ENCODE data around the gene GLDC.
"Not testable (repeated sequence)": the region's sequence is repeated elsewhere in the genome, so short reads cannot be mapped to it uniquely, and the experiment has no call there.

The GLDC gene

GRCh38 chr9:6565312-6565711 is 80.2 kb downstream of the GLDC start:
- DNase-seq (ENCODE audit: low spot score) = no peak

- no peak for DNase-seq (ENCODE audit: low spot score)
Measured at GRCh38 chr9:6564868-6565267, 80.7 kb downstream of the GLDC start.

DNA sequence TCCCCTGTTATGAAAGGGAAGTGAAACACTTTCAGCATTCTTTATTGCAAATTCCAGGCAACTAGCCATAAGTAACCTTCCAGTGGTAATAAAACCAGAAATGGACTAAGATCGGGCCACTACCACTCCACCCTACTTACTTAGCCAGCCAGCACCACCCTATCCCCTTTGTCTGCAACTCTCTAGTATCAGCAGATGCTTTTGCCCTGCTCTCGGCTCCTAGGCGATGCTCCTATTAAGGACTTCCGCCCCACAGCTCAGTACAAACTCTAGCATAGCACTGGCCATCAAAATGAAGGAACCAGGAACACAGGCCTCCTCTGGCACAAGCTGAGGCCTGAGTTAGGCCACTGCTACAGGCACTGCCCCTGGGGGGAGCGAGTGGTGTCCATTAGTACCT is 81.2 kb downstream of the GLDC start:
- DNase-seq (ENCODE audit: low spot score) = no peak

GRCh38 chr9:6562871-6563430 is 82.6 kb downstream of the GLDC start:
- DNase-seq (ENCODE audit: low spot score) = no peak

DNA sequence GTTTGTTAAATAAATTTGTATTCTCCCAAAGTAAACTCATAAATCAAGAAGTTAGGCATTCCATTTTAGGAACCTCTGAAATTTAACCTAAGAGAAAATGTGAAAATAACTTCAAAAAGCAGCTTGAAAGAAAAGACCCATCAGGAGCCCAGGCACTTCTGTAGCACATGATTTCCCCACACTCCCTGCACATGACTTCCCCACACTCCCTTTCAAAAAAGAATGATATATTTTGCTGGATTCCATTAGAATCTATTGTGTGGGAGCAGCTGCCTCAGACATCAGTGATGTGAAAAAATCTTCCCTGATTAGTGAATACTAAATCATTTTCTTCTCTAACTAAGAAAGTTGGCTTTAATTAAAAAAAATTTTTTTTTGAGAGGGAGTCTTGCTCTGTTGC is 83.3 kb downstream of the GLDC start:
- DNase-seq (ENCODE audit: low spot score) = no peak

DNA sequence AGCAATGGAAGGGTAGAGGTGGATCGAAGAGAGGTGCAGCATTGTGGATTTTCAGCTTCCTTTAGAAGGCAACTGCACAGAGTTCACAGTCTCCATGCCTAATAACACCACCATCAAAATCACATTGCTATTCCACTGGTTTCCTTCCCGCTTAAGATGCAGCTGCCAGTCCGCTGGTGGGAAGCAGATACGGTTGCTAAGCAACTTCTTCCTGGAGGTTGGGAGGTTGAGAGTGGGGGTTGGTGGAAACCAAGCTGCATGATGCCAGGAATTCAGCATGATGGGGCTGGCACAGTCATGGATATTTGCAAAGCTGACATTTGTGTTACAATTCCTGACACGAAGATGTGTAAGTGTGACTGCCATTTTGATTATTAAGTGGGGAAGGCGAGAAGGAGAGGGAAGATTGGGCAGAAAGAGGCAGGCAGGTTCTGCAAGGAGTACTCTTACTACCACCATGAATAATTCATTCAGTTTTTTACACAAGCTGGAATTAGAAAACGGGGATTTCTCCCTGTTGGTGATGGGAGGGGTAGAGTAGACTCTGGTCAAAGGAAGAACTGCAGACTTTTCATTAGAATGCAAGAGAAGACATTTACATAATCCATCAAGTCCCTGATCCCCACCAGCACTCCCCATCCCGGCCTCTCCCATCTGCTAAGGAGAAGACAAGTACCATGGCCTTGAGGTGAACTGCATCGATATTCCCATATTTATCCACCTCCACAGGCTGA is 87.5 kb downstream of the GLDC start:
- no peak for DNase-seq (ENCODE audit: low spot score)

DNA sequence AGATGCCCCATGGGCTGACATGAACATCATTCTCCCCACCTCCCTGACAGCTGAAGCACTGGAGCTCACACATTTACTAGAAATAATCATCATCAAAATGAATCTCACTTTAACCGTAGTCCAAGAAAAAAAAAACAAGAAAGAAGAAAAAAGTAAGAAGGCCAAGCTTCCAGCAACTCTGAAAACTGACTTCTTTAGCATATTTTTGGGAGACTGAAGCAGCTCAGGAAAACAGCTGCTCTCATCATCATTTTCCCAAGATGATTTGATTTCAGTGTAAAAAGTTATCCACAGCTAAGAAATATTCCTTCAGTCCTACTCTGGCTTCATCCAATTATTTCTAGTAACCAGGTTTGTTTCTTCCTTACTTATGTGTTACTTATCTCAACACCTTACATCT is 91.7 kb downstream of the GLDC start:
- DNase-seq (ENCODE audit: low spot score) = no peak

DNA sequence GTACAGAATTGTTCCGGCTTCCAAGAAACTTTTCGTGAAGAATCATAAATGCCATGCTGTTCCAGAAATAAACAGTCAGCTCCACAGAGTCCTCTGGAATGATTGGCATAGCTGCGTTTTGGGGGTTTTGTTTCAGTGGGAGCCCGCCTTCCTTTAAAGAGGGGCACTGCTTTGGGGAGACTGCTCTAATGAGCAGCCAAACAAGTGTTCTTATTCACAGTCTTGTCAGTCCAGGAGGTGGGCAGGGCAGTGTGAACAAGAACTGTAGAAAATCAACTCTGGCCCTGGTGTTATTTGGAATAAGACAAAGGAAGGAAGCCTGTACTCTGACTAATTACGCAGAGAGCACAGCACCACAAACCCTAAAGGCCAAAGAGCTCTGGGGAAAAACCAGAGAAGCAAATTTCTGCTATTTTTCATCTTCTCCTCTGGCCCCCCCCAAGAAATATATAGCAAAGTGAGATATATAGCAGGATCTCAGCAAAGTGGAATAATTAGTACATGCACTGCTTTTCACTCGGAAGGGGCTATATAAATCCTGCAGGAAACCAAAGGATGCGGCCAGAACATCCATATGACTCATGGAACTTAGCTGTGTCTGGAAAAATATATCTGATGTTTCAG is 92.9 kb downstream of the GLDC start:
- no peak for DNase-seq (ENCODE audit: low spot score)

- DNase-seq (ENCODE audit: low spot score) = no peak
Measured at GRCh38 chr9:6552033-6552432, 93.5 kb downstream of the GLDC start.

GRCh38 chr9:6551136-6551535 is 94.4 kb downstream of the GLDC start:
- DNase-seq (ENCODE audit: low spot score) = no peak

- DNase-seq (ENCODE audit: low spot score) = no peak
Measured at GRCh38 chr9:6549106-6549800, 96.3 kb downstream of the GLDC start.

- DNase-seq (ENCODE audit: low spot score) = no peak
Measured at GRCh38 chr9:6545017-6545691, 100.4 kb downstream of the GLDC start.

- DNase-seq (ENCODE audit: low spot score) = no peak
Measured at GRCh38 chr9:6543204-6543603, 102.3 kb downstream of the GLDC start.

- DNase-seq (ENCODE audit: low spot score) = not testable (repeated sequence)
Measured at GRCh38 chr9:6542617-6543016, 102.9 kb downstream of the GLDC start.

GRCh38 chr9:6538666-6539071 is 106.9 kb downstream of the GLDC start:
- no peak for DNase-seq (ENCODE audit: low spot score)

DNA sequence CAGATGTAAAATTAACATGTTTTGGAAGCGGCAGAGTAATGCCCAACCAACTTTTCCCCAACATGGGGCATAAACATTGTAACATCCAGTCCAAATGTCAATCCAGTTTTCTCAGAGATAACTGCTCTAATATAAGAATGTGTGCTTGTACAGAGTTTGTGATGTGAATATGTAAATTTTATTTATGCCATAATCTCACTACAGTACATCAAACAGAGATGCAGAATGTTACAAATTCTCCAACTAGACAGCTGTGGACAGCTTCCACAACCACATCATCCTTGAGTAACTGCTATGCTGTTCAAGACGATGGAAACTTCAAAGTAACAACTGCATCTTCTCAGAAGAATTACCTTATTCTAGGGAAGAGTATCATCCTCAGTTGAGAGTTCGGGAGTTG is 109.9 kb downstream of the GLDC start:
- DNase-seq (ENCODE audit: low spot score) = no peak

DNA sequence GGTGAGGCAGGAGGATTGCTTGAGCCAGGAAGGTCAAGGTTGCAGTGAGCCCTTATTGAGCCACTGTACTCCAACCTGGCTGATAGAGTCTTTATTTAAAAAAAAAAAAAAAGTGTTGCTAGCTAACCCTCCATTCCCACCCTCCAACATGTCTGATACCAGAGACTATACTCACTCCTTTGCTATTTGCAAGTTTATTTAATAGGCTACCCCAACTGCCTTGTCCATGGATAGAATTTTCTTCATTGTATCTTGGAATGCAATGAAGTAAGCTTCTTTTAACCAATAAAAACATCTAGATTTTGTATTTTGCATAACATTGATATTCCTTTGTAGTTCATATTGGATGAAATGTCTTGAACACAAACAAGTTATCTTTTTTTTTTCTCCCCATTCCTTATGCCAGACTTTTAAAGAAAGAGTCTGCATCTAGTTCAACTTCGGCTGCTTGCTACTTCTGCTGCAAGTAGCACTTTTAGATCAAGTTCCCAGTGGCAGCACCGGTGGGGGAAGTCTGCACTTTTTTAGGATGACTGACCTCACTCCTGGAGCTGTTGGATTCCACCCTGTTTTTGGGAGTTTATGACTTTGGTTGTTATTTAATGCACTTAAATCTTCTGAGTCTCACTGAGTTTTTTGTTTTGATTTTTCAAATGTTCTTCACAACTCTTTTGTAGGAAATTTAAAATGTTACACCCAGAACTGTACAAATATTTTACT is 120.0 kb downstream of the GLDC start:
- no peak for DNase-seq (ENCODE audit: low spot score)

- no peak for DNase-seq (ENCODE audit: low spot score)
Measured at GRCh38 chr9:6522263-6522662, 123.3 kb downstream of the GLDC start.

- DNase-seq (ENCODE audit: low spot score) = no peak
Measured at GRCh38 chr9:6512085-6512657, 133.4 kb downstream of the GLDC start.

- DNase-seq (ENCODE audit: low spot score) = no peak
Measured at GRCh38 chr9:6506571-6506970, 139.0 kb downstream of the GLDC start.

GRCh38 chr9:6502399-6502798 is 143.1 kb downstream of the GLDC start:
- no peak for DNase-seq (ENCODE audit: low spot score)

Data from CD4-positive, alpha-beta T cell treated with Interleukin-6 at 100 ng/mL for 8 hours (primary cell).